HG03159 (cell line): ENCODE measurements around the gene S100A9.
"Not testable (repeated sequence)": the region's sequence is repeated elsewhere in the genome, so short reads cannot be mapped to it uniquely, and the experiment has no call there.

Experiments used
- ATAC-seq: cut with Tn5 transposase; IDR thresholded peaks from one replicate; pipeline ENCODE4 v1.9.1; 2021; ENCODE audit warnings: mild to moderate bottlenecking, moderate library complexity; ENCODE audit not compliant: unreplicated experiment

Gene S100A9

GRCh38 chr1:153344718-153345025 lies 13.0 kb upstream of the S100A9 start:
- ATAC-seq: no peak

- no peak for ATAC-seq
These were observed 12.2 kb upstream of the S100A9 start for GRCh38 chr1:153345187-153346076.

GRCh38 chr1:153346077-153346723 lies 11.5 kb upstream of the S100A9 start:
- no peak for ATAC-seq

- not testable (repeated sequence) for ATAC-seq
These were observed 10.6 kb upstream of the S100A9 start for GRCh38 chr1:153347049-153347448.

- ATAC-seq: no peak
These were observed 9.8 kb upstream of the S100A9 start for GRCh38 chr1:153347856-153348255.

- ATAC-seq: no peak
These were observed 8.9 kb upstream of the S100A9 start, which contains the start of gene PGLYRP4 for GRCh38 chr1:153348511-153349362. PGLYRP4 (minus strand) TSS chr1:153348841; CDS start chr1:153347932, 909 bp downstream.

- no peak for ATAC-seq
These were observed 8.0 kb upstream of the S100A9 start for GRCh38 chr1:153349363-153350320.

- no peak for ATAC-seq
These were observed 7.2 kb upstream of the S100A9 start for GRCh38 chr1:153350321-153350957.

- no peak for ATAC-seq
These were observed 5.1 kb upstream of the S100A9 start for GRCh38 chr1:153352523-153352922.

GRCh38 chr1:153353226-153353947 lies 4.3 kb upstream of the S100A9 start:
- no peak for ATAC-seq

GRCh38 chr1:153354515-153355193 lies 3.0 kb upstream of the S100A9 start:
- ATAC-seq: no peak

- no peak for ATAC-seq
These were observed 2.1 kb upstream of the S100A9 start for GRCh38 chr1:153355445-153356071.

GRCh38 chr1:153356392-153357075 lies 1.1 kb upstream of the S100A9 start:
- ATAC-seq: no peak

- ATAC-seq: no peak
These were observed 390 bp upstream of the S100A9 start for GRCh38 chr1:153357076-153357852.

GRCh38 chr1:153358691-153358975 lies 979 bp downstream of the S100A9 start:
- no peak for ATAC-seq

GRCh38 chr1:153359241-153359640 lies 1.6 kb downstream of the S100A9 start:
- no peak for ATAC-seq

GRCh38 chr1:153360190-153360589 lies 2.5 kb downstream of the S100A9 start:
- ATAC-seq: no peak
